OCI-M1 (cell line): ENCODE results near the gene PIGX.
A peak's percentile ranks its signal among the peaks of the same experiment; 100 is the strongest.
"Not testable (repeated sequence)": the region's sequence is repeated elsewhere in the genome, so short reads cannot be mapped to it uniquely, and the experiment has no call there.

Experiments
- DNase-seq: peaks from one replicate; lab custom pipeline; 2025; lab: John Stamatoyannopoulos, UW

Gene PIGX

GRCh38 chr3:196706327-196706726, 5.8 kb upstream of the PIGX start:
- no peak for DNase-seq

DNA sequence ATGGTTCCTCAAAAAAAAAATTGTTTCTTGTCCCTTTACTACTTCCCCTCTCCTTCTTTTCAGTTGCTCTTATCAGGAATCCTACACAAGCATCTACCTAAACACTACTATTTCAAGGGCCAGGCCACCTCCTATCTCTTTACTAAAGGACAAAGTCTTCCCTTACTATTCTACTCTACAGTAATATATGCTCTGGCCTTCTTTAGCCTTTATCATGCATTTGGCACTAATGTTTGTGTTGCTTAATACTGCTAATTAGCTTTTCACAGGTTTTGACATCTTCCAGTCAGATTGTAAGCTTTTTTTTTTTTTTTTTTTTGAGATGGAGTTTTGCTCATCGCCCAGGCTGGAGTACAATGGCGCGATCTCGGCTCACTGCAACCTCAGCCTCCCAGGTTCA, 5.4 kb upstream of the PIGX start:
- DNase-seq: no peak

- DNase-seq: no peak
These were observed 4.6 kb upstream of the PIGX start for GRCh38 chr3:196707566-196707965.

GRCh38 chr3:196708467-196708866, 3.7 kb upstream of the PIGX start:
- DNase-seq: no peak

- DNase-seq: peak; percentile 52
These were observed 587 bp downstream of the PIGX start for GRCh38 chr3:196712514-196713413.

- DNase-seq: not testable (repeated sequence)
These were observed 5.0 kb downstream of the PIGX start for GRCh38 chr3:196717162-196717561.

DNA sequence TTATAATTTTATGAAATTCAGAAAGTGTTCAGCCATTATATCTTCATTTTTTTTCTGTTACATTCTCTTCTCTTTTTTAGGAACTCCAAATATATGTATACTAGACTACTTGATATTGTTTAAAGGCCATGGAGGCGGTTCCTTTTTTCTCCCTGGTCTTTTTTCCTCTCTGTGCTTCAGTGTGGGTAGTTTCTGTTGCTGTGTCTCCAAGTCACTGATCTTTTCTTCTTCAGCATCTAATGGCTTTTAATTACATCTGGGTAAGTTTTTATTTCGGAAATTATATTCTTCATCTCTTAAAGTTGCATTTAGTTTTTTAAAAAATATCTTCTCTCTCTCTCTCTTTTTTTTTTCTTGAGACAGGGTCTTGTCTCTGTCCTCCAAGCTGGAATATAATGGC, 8.9 kb downstream of the PIGX start:
- no peak for DNase-seq

DNA sequence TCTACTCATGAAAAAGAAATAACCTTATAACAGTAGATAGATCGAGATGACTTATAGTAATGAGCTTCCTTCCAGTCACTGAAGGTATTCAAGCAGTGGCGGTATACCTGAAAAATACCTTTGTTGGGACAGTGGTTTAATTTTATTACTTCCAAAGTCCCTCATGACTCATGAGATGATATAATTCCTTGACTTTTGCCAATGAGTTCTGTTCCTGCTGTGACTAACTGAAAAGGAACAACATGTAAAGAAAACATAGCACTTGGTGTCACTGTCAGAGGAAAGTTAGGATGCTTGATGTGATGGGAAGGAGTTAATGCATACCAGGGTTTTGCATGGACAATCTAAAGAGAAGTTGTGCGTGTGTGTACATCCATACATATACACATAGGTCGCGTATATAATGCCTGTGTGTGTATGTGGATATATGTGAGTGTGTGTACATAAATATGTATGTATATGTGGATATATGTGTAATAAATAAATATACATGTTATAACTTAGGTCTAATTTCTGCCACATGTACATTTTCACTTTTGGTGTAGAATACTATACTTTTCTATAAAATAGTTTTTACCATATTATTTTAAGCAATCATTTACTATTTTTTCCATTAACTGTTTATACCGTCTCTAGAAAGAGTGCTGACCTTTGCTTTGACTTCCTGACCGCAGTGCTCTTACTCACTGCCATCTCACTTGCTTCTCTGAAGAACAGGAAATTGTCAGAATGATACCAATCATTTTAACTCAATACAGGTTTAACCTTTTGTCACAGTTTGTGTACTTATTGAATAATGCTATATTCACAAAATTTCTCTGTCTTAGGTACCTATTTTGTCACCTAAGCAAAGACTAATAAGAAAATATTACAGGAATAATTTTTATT, 14.9 kb downstream of the PIGX start:
- no peak for DNase-seq

DNA sequence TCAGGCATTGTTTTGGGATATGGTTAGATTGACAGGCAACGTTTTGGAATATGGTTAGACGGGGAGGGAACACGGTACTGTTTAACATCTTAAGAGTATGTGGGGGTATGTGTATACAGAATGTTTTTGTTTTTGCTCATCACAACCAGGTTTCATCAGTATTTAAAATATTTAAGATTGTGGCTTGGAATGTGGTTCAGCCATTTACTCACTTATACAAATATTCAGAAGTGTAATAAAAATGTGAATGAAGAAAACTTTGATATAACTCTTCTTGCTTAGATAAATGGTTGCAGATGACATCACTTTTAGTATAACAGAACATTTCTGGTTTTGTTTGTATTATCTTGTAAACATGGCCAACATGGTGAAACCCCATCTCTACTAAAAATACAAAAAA, 23.6 kb downstream of the PIGX start:
- DNase-seq: no peak

GRCh38 chr3:196736670-196737374, 24.6 kb downstream of the PIGX start:
- no peak for DNase-seq

GRCh38 chr3:196737655-196738054, 25.5 kb downstream of the PIGX start:
- DNase-seq: no peak

DNA sequence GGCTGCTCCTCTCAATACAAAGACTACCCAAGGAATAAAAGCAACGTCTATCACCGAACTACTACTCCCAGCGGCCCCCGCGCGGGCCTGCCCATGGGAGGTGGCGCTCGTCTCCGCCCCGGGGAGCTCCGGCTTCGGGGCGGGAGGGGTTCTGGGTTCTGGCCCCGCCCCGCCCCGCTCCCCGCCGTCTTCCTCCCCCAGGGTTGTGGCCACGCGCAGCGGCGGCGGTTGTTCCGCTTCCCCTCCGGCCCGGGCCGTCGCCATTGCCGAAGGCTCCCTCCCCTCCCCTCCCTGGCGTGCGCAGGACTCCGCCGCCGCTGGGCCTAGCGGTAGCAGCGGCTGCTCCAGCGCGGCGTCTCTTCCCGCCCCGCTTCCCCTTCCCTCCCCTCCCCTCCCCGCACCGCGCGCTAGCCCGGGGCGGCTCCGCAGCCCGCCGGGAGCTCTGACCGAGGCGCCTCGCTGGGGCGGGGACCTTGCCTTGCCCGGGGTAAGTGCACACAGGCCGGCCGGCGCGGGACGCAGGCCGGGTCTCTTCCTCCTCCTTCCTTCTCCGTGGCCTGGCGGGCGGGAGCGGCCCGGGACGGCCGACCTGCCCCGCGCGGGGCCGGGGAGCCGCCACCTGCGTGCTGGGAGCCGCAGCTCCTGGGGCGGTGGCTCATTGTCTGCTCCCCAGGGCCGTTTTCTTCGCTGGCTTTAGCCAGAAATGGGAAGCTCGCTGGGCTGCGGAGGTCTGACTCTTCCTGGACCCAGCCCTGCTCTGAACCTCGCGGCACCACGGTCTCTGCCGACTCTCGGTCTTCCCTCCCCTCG, 27.7 kb downstream of the PIGX start, which contains the start of gene PAK2:
PAK2 (plus strand) TSS at position 187 of the 810 bp plus-strand sequence. CDS start 42,790 bp downstream, outside the sequence.
- peak; percentile 91 for DNase-seq

- DNase-seq: peak; percentile 53
These were observed 28.5 kb downstream of the PIGX start for GRCh38 chr3:196740481-196741248.

DNA sequence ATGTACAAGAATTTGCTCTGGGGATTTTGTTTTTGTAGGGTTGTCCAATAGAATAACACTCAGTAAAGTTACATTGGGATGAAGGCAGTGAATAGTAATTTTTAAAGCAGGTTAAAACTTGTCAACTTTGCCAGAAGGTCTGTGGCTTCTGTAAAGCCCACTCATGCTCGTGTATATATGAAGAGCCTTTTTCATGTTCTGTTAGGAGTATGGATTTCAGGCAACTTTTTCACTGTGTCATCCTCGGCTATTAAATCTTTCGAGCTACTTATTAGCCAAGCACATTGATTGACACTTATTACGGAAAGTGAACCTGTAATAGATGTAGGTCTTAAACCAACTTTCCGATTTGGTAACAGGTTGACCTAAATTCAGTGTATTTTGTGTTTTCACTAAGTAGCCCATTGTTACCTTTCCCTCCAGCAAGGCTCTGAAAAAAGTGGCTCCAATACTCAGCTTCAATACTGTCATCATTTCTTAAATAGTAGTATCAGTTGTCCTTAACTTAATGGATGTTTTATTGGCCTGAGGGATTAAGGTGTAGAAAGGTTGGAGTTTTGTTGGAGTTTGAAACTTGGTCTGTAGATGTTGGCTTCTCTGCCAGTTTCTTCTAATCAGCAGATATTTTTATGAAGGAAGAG, 29.2 kb downstream of the PIGX start:
- DNase-seq: peak; percentile 53

- not testable (repeated sequence) for DNase-seq
These were observed 31.4 kb downstream of the PIGX start for GRCh38 chr3:196743569-196743968.

- no peak for DNase-seq
These were observed 36.9 kb downstream of the PIGX start for GRCh38 chr3:196749125-196749524.

DNA sequence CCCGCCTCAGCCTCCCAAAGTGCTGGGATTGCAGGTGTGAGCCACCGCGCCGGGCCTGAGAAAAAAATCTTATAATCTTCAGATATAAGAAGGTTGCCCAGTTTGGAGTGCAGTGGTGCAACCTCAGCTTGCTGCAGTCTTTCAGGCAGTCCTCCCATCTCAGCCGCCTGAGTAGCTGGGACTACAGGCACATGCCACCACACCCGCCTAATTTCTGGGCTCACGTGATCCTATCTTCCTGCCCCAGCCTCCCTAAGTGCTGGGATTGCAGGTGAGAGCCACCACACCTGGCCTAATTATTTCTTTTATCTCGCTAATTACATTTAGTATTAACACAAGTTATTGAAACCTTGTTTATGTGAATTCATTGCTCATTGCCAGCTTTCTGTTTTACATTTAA, 41.0 kb downstream of the PIGX start:
- DNase-seq: no peak

DNA sequence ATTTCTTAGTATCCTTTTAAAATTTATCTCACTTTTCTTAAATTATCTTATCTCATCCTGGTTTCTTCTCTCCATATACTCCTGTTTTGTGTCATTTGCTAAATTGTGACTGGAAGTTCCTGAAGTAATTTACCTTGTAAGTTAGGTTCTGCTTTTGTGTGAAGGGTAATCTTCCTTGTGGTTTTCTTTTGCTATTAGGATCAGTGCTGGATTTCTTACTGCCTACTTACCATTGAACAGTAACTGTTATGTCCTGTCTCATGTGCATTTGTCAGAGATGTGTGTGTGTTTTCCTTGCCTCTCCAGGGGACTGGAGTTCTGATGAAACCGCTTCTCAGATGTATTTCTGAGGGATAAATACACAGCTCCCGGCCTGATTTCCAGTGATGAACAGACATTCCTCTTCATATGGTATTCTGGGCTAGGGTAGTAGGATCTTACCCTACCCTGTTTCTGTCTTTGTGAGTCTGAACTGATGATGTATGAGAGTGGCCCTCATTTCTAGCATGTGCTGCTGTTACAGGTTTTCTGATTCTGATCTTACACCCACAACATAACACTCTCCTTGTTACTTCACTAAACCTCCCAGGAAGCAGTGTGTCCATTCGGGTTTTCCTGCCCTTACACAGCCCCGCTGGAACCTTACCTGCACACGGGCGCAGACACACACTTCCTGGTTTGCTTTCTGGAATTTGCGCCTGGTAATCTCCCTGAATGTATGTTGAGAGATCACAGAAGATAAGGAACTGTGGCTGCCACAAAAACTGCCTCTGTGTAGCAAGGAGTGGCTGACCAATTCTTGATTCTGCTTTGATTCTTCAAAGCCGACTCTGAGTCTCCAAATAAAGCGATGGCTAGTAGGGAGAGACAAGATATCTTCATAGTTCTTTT, 42.2 kb downstream of the PIGX start:
- peak; percentile 45 for DNase-seq

- DNase-seq: no peak
These were observed 44.6 kb downstream of the PIGX start for GRCh38 chr3:196756732-196757131.
